Lower leg skin (tissue), 3 donors: ENCODE results near the gene ADGRG4.

Experiments
- CTCF ChIP-seq, 3 donors: fragments of 450-650 bp; IDR thresholded peaks; one replicate each; pipeline ENCODE4 v1.5.1; 2016; ENCODE audit warnings: antibody characterized with exemption in 3 of 3, mild to moderate bottlenecking in 3 of 3, moderate library complexity in 2 of 3
- POLR2A ChIP-seq, 2 donors: fragments of 450-650 bp; IDR thresholded peaks; one replicate each; pipeline ENCODE4 v1.6.1; 2016 to 2017; ENCODE audit warnings: antibody characterized with exemption in 2 of 2, mild to moderate bottlenecking in 1 of 2, moderate library complexity in 1 of 2

GRCh38 chrX:136322064-136322463 lies 21.3 kb downstream of the ADGRG4 start:
- no peak for TF ChIP-seq POLR2A (IDR thresholded peaks at IDR 0.05)
- TF ChIP-seq CTCF (IDR thresholded peaks at IDR 0.05) = no peak
